Left renal pelvis (tissue), 4 donors: ENCODE measurements around the gene RPS27A. TPM values are rescaled to one million over a fixed set of nuclear protein-coding genes. Genes with fewer than 3 reads are reported as not detected.

Experiments used
- polyA plus RNA-seq, 4 donors: library from polyadenylated mRNA; unstranded; fragments of 120-200 nt; gene quantifications; one replicate each; pipeline ENCODE4 v1.2.1, GENCODE V29; 2013; ENCODE audit not compliant: insufficient read length in 4 of 4

The RPS27A gene
- polyA plus RNA-seq, 4 donors, result 1,699 to 1,933 (median 1,901) TPM

Other genes with a start within 250 kb of the RPS27A start
- gene RTN4, start 182.2 kb upstream of the RPS27A start, polyA plus RNA-seq, result 100 to 1,000 TPM; 297 to 398 (median 343) TPM
- 10 to 100 TPM; 20.7 to 31.9 (median 25.0) TPM for gene CLHC1, start 395 bp upstream of the RPS27A start, polyA plus RNA-seq
- 10 to 100 TPM; 19.2 to 44.6 (median 42.5) TPM for gene MTIF2, start 36.5 kb downstream of the RPS27A start, polyA plus RNA-seq
- 10 to 100 TPM; 66.5 to 80.8 (median 76.9) TPM for gene CCDC88A, start 187.2 kb downstream of the RPS27A start, polyA plus RNA-seq